H9 (cell line): ENCODE measurements around the gene SYNE4. TPM values are rescaled to one million over a fixed set of nuclear protein-coding genes. Genes with fewer than 3 reads are reported as not detected.

ENCODE experiments used
- DNase-seq: peaks from one replicate; pipeline ENCODE4 v3.0.0-alpha.2; 2017
- H2AFZ ChIP-seq: one replicate; pipeline ENCODE4 v1.6.1; 2013; ENCODE audit warnings: mild to moderate bottlenecking, low read length, control low read depth, moderate library complexity
- H2AK5ac ChIP-seq: 2 replicates; pipeline ENCODE4 v1.6.1; 2013; ENCODE audit warnings: low read length, control low read depth, mixed read lengths; ENCODE audit not compliant: insufficient read length
- H2BK120ac ChIP-seq: one replicate; pipeline ENCODE4 v1.6.1; 2013; ENCODE audit warnings: low read depth, mild to moderate bottlenecking, low read length, control low read depth, inconsistent platforms; ENCODE audit not compliant: poor library complexity, severe bottlenecking
- H2BK12ac ChIP-seq: 2 replicates; pipeline ENCODE4 v1.6.1; 2013; ENCODE audit warnings: low read length, control low read depth, mixed read lengths, low read depth; ENCODE audit not compliant: insufficient read length
- H2BK15ac ChIP-seq: 2 replicates; pipeline ENCODE4 v1.6.1; 2013; ENCODE audit warnings: low read depth, low read length, control low read depth
- H2BK20ac ChIP-seq: one replicate; pipeline ENCODE4 v1.6.1; 2013; ENCODE audit warnings: low read depth, mild to moderate bottlenecking, low read length, control low read depth, inconsistent platforms; ENCODE audit not compliant: poor library complexity, severe bottlenecking
- H2BK5ac ChIP-seq: 2 replicates; pipeline ENCODE4 v1.6.1; 2013; ENCODE audit warnings: low read length, control low read depth, mixed read lengths; ENCODE audit not compliant: insufficient read length
- H3K14ac ChIP-seq: 2 replicates; pipeline ENCODE4 v1.6.1; 2013; ENCODE audit warnings: low read length, control low read depth; ENCODE audit not compliant: insufficient read depth
- H3K18ac ChIP-seq: 2 replicates; pipeline ENCODE4 v1.6.1; 2013; ENCODE audit warnings: low read depth, mild to moderate bottlenecking, mixed read lengths, low read length, control low read depth; ENCODE audit not compliant: insufficient read length
- H3K23ac ChIP-seq: 2 replicates; pipeline ENCODE4 v1.6.1; 2013; ENCODE audit warnings: low read length, control low read depth, mixed read lengths, low read depth; ENCODE audit not compliant: insufficient read length
- H3K23me2 ChIP-seq: 2 replicates; pipeline ENCODE4 v1.6.1; 2013; ENCODE audit warnings: low read depth, mild to moderate bottlenecking, mixed read lengths, low read length, control low read depth; ENCODE audit not compliant: insufficient read length, poor library complexity, severe bottlenecking
- H3K27ac ChIP-seq: 2 replicates; pipeline ENCODE4 v1.5.1; 2013; ENCODE audit warnings: low read length, control low read depth, mixed read lengths, low read depth; ENCODE audit not compliant: insufficient read length
- H3K27me3 ChIP-seq: 2 replicates; pipeline ENCODE4 v1.6.1; 2013; ENCODE audit warnings: low read length, control low read depth, inconsistent platforms; ENCODE audit not compliant: insufficient read depth
- H3K4ac ChIP-seq: 2 replicates; pipeline ENCODE4 v1.6.1; 2013; ENCODE audit warnings: low read depth, mild to moderate bottlenecking, control low read depth, inconsistent platforms, low read length, moderate library complexity
- H3K4me1 ChIP-seq: 2 replicates; pipeline ENCODE4 v1.6.1; 2013; ENCODE audit warnings: low read length, control low read depth, inconsistent platforms; ENCODE audit not compliant: insufficient read depth
- H3K4me2 ChIP-seq: 2 replicates; pipeline ENCODE4 v1.6.1; 2013; ENCODE audit warnings: low read length, control low read depth, mixed read lengths; ENCODE audit not compliant: insufficient read length, insufficient read depth
- H3K56ac ChIP-seq: 2 replicates; pipeline ENCODE4 v1.6.1; 2013; ENCODE audit warnings: low read depth, mild to moderate bottlenecking, mixed read lengths, low read length, control low read depth; ENCODE audit not compliant: insufficient read length
- H3K79me1 ChIP-seq: 2 replicates; pipeline ENCODE4 v1.6.1; 2013; ENCODE audit warnings: low read depth, mild to moderate bottlenecking, moderate library complexity, low read length, control low read depth, inconsistent platforms; ENCODE audit not compliant: insufficient read depth, poor library complexity, severe bottlenecking
- H3K79me2 ChIP-seq: 2 replicates; pipeline ENCODE4 v1.6.1; 2013; ENCODE audit warnings: low read length, control low read depth, inconsistent platforms; ENCODE audit not compliant: insufficient read depth
- H3K9ac ChIP-seq: 2 replicates; pipeline ENCODE4 v1.6.1; 2013; ENCODE audit warnings: low read length, control low read depth, mixed read lengths; ENCODE audit not compliant: insufficient read length; ENCODE audit errors: extremely low read depth
- H3K9me3 ChIP-seq: one replicate; pipeline ENCODE4 v1.6.1; 2013; ENCODE audit warnings: low read depth, low read length, inconsistent platforms; ENCODE audit not compliant: control insufficient read depth
- H3T11ph ChIP-seq: one replicate; pipeline ENCODE4 v1.6.1; 2013; ENCODE audit warnings: mild to moderate bottlenecking, low read length, control low read depth, inconsistent platforms
- H4K20me1 ChIP-seq: one replicate; pipeline ENCODE4 v1.6.1; 2013; ENCODE audit not compliant: control insufficient read depth, insufficient read length, insufficient read depth
- H4K5ac ChIP-seq: 2 replicates; pipeline ENCODE4 v1.6.1; 2013; ENCODE audit warnings: low read depth, mild to moderate bottlenecking, mixed read lengths, low read length, control low read depth; ENCODE audit not compliant: insufficient read length
- H4K8ac ChIP-seq: replicated peaks from 2 replicates; pipeline ENCODE4 v1.6.1; 2013; ENCODE audit warnings: low read length, control low read depth, mixed read lengths, low read depth; ENCODE audit not compliant: insufficient read length
- H4K91ac ChIP-seq: 2 replicates; pipeline ENCODE4 v1.6.1; 2013; ENCODE audit warnings: low read depth, mild to moderate bottlenecking, moderate library complexity, mixed read lengths, low read length, control low read depth; ENCODE audit not compliant: insufficient read length
- H3K27ac Mint-ChIP-seq, 3 experiments: 2 replicates in 2 of 3; 3 replicates in 1 of 3; pipeline ENCODE4 v1.8.0; 2020 to 2021; ENCODE audit warnings: mixed read lengths in 3 of 3, mild to moderate bottlenecking in 1 of 3, moderate library complexity in 1 of 3
- H3K27me3 Mint-ChIP-seq: 2 replicates; pipeline ENCODE4 v1.8.0; 2021; ENCODE audit warnings: low read depth, mild to moderate bottlenecking, moderate library complexity, mixed read lengths
- H3K36me3 Mint-ChIP-seq, 3 experiments: 2 replicates in 2 of 3; 3 replicates in 1 of 3; pipeline ENCODE4 v1.8.0; 2020 to 2021; ENCODE audit warnings: low read depth in 3 of 3, mixed read lengths in 3 of 3; ENCODE audit not compliant: insufficient read depth in 1 of 3
- H3K4me1 Mint-ChIP-seq, 2 experiments: 2 replicates each; pipeline ENCODE4 v1.8.0; 2020; ENCODE audit warnings: mixed read lengths in 2 of 2
- H3K4me3 Mint-ChIP-seq, 2 experiments: 2 replicates in 1 of 2; 3 replicates in 1 of 2; pipeline ENCODE4 v1.8.0; 2020 to 2021; ENCODE audit warnings: mild to moderate bottlenecking in 2 of 2, mixed read lengths in 2 of 2, moderate library complexity in 1 of 2
- H3K9me3 Mint-ChIP-seq, 2 experiments: 2 replicates in 1 of 2; 3 replicates in 1 of 2; pipeline ENCODE4 v1.8.0; 2020; ENCODE audit warnings: mild to moderate bottlenecking in 2 of 2, mixed read lengths in 2 of 2, moderate library complexity in 1 of 2
- total RNA-seq: library from RNA; stranded (reverse); gene quantifications from 2 replicates; pipeline ENCODE4 v1.2.1, GENCODE V29; 2021
- TF ChIP-seq, protein P1 (sequence below): fragments of 200-600 bp; sonication (generic); conservative IDR thresholded peaks from 3 replicates; pipeline ENCODE4 v1.8.0; 2021; ENCODE audit warnings: antibody characterized with exemption, mild to moderate bottlenecking

SYNE4 gene
- total RNA-seq, 1 experiment from 2014 or later, result 19.2 TPM

DNA sequence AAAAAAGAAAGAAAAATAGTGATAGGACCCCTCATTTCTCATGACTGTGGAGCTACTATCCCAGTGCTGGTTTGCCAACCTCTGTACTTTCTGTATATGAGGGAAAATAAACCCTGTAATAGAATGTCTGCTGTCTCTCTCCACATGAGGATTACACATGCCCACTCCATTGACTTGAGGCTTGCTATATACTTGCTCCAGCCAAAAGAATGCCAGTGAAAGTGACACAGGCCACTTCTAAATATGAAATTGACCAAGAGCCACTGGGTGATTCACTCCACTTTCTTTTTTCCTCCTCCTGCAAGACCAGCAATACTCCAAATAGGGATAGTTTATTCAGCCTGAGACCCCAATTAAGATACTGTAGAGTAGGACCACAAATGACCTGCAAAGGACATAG lies 39.2 kb upstream of the SYNE4 start:
- Histone ChIP-seq H2BK12ac (no peak overlapping the region), H3T11ph (no peak overlapping the region), H2AFZ (no peak overlapping the region), H3K23me2 (no peaks in the 10 kb centered on the region), H3K9me3 (no peaks in the 10 kb centered on the region), H3K56ac (no peak overlapping the region), H3K14ac (no peak overlapping the region), H3K79me2 (no peaks in the 10 kb centered on the region), H2BK20ac (no peak overlapping the region), H4K91ac (no peak overlapping the region), H2BK15ac (no peak overlapping the region), H3K18ac (no peak overlapping the region), H3K27ac (no peak overlapping the region), H3K9ac (no peak overlapping the region), H3K79me1 (no peaks in the 10 kb centered on the region), H4K5ac (no peak overlapping the region), H3K4me2 (no peak overlapping the region), H3K23ac (no peak overlapping the region), H3K27me3 (no peaks in the 10 kb centered on the region), H2BK120ac (no peak overlapping the region), H4K20me1 (no peaks in the 10 kb centered on the region), H2AK5ac (no peak overlapping the region), H4K8ac (no peak overlapping the region), H3K4ac (no peak overlapping the region), H3K4me1 (peaks cover 3% of the 10 kb centered on the region; the same call in 1 of the 2 replicates), H2BK5ac (no peak overlapping the region)
- Mint-ChIP-seq H3K27ac (no peak overlapping the region), H3K27me3 (no peaks in the 10 kb centered on the region; the same call in 1 of the 2 replicates), H3K9me3 (no peaks in the 10 kb centered on the region), H3K4me1 (peaks cover 10 to 18% of the 10 kb centered on the region in 2 experiments), H3K36me3 (peaks cover 3 to 6% (median 4%) of the 10 kb centered on the region in 3 experiments; a peak in 3 of 7 replicates), H3K4me3 (no peak overlapping the region)
- TF ChIP-seq, protein P1, sequence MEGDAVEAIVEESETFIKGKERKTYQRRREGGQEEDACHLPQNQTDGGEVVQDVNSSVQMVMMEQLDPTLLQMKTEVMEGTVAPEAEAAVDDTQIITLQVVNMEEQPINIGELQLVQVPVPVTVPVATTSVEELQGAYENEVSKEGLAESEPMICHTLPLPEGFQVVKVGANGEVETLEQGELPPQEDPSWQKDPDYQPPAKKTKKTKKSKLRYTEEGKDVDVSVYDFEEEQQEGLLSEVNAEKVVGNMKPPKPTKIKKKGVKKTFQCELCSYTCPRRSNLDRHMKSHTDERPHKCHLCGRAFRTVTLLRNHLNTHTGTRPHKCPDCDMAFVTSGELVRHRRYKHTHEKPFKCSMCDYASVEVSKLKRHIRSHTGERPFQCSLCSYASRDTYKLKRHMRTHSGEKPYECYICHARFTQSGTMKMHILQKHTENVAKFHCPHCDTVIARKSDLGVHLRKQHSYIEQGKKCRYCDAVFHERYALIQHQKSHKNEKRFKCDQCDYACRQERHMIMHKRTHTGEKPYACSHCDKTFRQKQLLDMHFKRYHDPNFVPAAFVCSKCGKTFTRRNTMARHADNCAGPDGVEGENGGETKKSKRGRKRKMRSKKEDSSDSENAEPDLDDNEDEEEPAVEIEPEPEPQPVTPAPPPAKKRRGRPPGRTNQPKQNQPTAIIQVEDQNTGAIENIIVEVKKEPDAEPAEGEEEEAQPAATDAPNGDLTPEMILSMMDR, result no peak
- no peak for DNase-seq
